ENCODE data around the gene RAPGEFL1.

GRCh38 chr17:40173778-40174135 is 3.5 kb upstream of the RAPGEFL1 start:
- no peak for TF ChIP-seq CTCF (IDR thresholded peaks at IDR 0.05)
- TF ChIP-seq POLR2A (IDR thresholded peaks at IDR 0.05), result no peak

All from adrenal gland (tissue), 5 donors.